ENCODE measurements around the gene ZBTB38. TPM values are rescaled to one million over a fixed set of nuclear protein-coding genes. Genes with fewer than 3 reads are reported as not detected.

ZBTB38 gene
- total and polyA plus RNA-seq, 8 donors: 5.3 to 253 (median 41.0) TPM

DNA sequence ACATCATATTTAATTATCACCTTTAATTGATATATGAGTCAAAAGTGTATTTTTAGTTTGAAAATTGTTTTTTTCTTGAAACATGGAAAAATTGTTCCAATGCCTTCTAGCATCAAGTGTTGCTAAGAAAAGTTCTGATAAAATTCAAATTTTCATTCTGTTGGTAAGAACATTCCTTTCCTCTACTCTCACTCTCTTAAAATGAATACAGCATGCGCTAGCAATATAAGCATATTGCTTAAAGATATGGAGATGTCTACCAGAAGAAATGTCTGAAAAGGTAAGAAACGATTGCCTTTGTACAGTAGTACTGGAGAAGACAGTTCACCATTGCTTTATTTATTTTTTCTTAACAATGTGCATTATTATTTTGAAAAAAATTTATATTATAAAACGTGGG is 17.6 kb upstream of the ZBTB38 start:
- TF ChIP-seq, protein P1, sequence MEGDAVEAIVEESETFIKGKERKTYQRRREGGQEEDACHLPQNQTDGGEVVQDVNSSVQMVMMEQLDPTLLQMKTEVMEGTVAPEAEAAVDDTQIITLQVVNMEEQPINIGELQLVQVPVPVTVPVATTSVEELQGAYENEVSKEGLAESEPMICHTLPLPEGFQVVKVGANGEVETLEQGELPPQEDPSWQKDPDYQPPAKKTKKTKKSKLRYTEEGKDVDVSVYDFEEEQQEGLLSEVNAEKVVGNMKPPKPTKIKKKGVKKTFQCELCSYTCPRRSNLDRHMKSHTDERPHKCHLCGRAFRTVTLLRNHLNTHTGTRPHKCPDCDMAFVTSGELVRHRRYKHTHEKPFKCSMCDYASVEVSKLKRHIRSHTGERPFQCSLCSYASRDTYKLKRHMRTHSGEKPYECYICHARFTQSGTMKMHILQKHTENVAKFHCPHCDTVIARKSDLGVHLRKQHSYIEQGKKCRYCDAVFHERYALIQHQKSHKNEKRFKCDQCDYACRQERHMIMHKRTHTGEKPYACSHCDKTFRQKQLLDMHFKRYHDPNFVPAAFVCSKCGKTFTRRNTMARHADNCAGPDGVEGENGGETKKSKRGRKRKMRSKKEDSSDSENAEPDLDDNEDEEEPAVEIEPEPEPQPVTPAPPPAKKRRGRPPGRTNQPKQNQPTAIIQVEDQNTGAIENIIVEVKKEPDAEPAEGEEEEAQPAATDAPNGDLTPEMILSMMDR (IDR thresholded peaks at IDR 0.05): no peak
- TF ChIP-seq POLR2AphosphoS5 (IDR thresholded peaks at IDR 0.05) (no peak), EP300 (IDR thresholded peaks at IDR 0.05) (no peak), POLR2A (IDR thresholded peaks at IDR 0.05) (no peak)
- Histone ChIP-seq H3K9me3 (no peaks in the 10 kb centered on the region), H3K4me3 (no peak overlapping the region), H3K27me3 (no peaks in the 10 kb centered on the region), H3K4me1 (peaks cover 0 to 7% (median 2%) of the 10 kb centered on the region in 4 donors), H3K27ac (no peak overlapping the region), H3K36me3 (no peaks in the 10 kb centered on the region)
- no peak for DNase-seq
- intact Hi-C loops (cut with DNase I; ENCODE audit: low total_unique reads): no loop called here
- 68 to 78% (median 74%) methylated on average over 3 of the region's 3 CpGs for WGBS, 5 donors

DNA sequence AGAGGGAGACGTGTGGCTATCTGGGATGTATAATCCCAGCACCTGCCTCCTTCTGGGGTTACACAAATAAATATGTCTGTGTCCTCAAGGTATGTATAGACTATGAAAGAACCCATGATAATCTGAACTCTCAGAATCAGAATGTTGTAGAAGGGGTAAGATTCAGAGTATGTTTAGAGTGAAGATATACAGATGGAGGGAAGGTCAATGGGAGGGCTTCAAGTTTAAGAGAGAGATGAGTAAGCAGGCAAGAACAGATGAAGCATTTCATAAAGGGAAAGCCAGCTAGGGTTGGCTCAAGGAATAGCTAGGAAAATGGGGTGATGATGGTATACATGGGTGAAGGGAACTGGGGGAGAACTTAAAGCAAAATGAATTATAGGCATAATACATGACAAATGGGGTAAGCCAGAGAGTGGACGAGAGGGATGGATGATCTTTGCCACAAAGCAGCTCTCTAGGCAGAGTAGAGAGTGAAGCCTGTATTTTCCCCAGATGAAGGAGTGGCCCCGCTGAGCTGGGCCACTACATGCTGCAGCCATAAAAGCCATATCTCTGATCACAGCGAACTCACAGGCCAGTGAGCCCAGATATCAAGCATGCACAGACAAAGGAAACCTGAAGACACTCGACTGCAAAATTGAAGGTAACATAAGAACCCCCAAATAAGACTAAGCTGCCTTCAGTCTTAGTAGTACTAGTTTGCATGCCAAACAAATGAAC is 15.9 kb upstream of the ZBTB38 start:
- TF ChIP-seq, protein P1 (IDR thresholded peaks at IDR 0.05): no peak
- TF ChIP-seq POLR2A (IDR thresholded peaks at IDR 0.05): no peak
- no peak for TF ChIP-seq EP300 (IDR thresholded peaks at IDR 0.05)
- intact Hi-C loops (cut with DNase I; ENCODE audit: low total_unique reads): no loop called here

GRCh38 chr3:141353652-141354495 is 14.4 kb upstream of the ZBTB38 start:
- no peaks in the 10 kb centered on the region for H3K36me3 ChIP-seq

More for the DNA sequence above, 15.9 kb upstream of the ZBTB38 start:
- H3K27ac ChIP-seq: no peak overlapping the region
- 74 to 79% (median 76%) methylated on average over 5 of the region's 5 CpGs for WGBS, 5 donors
- no peaks in the 10 kb centered on the region for H3K36me3 ChIP-seq
- H3K4me3 ChIP-seq: no peak overlapping the region
- no peaks in the 10 kb centered on the region for H3K27me3 ChIP-seq
- H3K4me1 ChIP-seq: no peaks in the 10 kb centered on the region
- H3K9me3 ChIP-seq: no peaks in the 10 kb centered on the region
- DNase-seq: no peak

GRCh38 chr3:141354517-141354916 is 13.8 kb upstream of the ZBTB38 start:
- H3K4me1 ChIP-seq: no peaks in the 10 kb centered on the region
- H3K9me3 ChIP-seq: no peaks in the 10 kb centered on the region
- intact Hi-C loops (cut with DNase I; ENCODE audit: low total_unique reads): no loop called here
- H3K27me3 ChIP-seq: no peaks in the 10 kb centered on the region
- WGBS, 5 donors: 91 to 98% (median 97%) methylated on average over 3 of the region's 3 CpGs
- no peak for DNase-seq
- no peaks in the 10 kb centered on the region for H3K36me3 ChIP-seq
- TF ChIP-seq, protein P1 (IDR thresholded peaks at IDR 0.05): no peak
- TF ChIP-seq EP300 (IDR thresholded peaks at IDR 0.05) (no peak), POLR2A (IDR thresholded peaks at IDR 0.05) (no peak), POLR2AphosphoS5 (IDR thresholded peaks at IDR 0.05) (no peak)
- H3K4me3 ChIP-seq: no peak overlapping the region
- no peak overlapping the region for H3K27ac ChIP-seq

More at GRCh38 chr3:141353652-141354495, 14.4 kb upstream of the ZBTB38 start:
- 68 to 78% (median 71%) methylated on average over 6 of the region's 6 CpGs for WGBS, 5 donors
- H3K9me3 ChIP-seq: no peaks in the 10 kb centered on the region
- H3K4me1 ChIP-seq: no peaks in the 10 kb centered on the region
- DNase-seq: no peak
- no peak overlapping the region for H3K27ac ChIP-seq
- no peak overlapping the region for H3K4me3 ChIP-seq
- H3K27me3 ChIP-seq: no peaks in the 10 kb centered on the region
- TF ChIP-seq, protein P1 (IDR thresholded peaks at IDR 0.05): no peak
- TF ChIP-seq POLR2AphosphoS5 (IDR thresholded peaks at IDR 0.05) (no peak), POLR2A (IDR thresholded peaks at IDR 0.05) (no peak), EP300 (IDR thresholded peaks at IDR 0.05) (no peak)
- intact Hi-C loops (cut with DNase I; ENCODE audit: low total_unique reads): no loop called here
